Left lung (tissue), 10 donors: ENCODE measurements around the gene GFAP. TPM values are rescaled to one million over a fixed set of nuclear protein-coding genes. Genes with fewer than 3 reads are reported as not detected.
A peak's percentile ranks its signal among the peaks of the same experiment; 100 is the strongest.

Experiments
- ATAC-seq: fragments of 200-7000 bp; cut with Tn5 transposase; one replicate; pipeline ENCODE4 v1.9.1; 2020; ENCODE audit warnings: moderate library complexity
- DNase-seq, 4 donors: peaks; one replicate each; pipeline ENCODE4 v3.0.0-alpha.2; 2013 to 2020
- H3K27ac ChIP-seq, 2 donors: fragments of 200-600 bp; sonication (generic) in 1 of 2; one replicate each; pipeline versions ENCODE4 v1.5.0 to v1.8.0; 2020 to 2021
- H3K27me3 ChIP-seq, 2 donors: fragments of 200-600 bp; sonication (generic) in 1 of 2; one replicate each; pipeline versions ENCODE4 v1.5.0 to v1.8.0; 2020 to 2021
- H3K36me3 ChIP-seq, 2 donors: fragments of 200-600 bp; sonication (generic) in 1 of 2; one replicate each; pipeline versions ENCODE4 v1.5.0 to v1.8.0; 2020 to 2021
- H3K4me1 ChIP-seq, 2 donors: fragments of 200-600 bp; one replicate each; pipeline ENCODE4 v1.8.0; 2021
- H3K4me3 ChIP-seq, 2 donors: fragments of 200-600 bp; sonication (generic) in 1 of 2; one replicate each; pipeline versions ENCODE4 v1.5.0 to v1.8.0; 2020 to 2021; ENCODE audit warnings: mild to moderate bottlenecking in 1 of 2
- H3K9me3 ChIP-seq, 2 donors: fragments of 200-600 bp; sonication (generic) in 1 of 2; one replicate each; pipeline versions ENCODE4 v1.5.0 to v1.8.0; 2020 to 2021
- intact Hi-C, 2 donors: fragments of 100-400 bp; cut with DNase I; formaldehyde crosslinking; loops; one replicate each; pipeline versions ENCODE4 v1.11.2 to v1.14.2; 2022
- polyA plus RNA-seq, 6 donors: library from polyadenylated mRNA; unstranded; fragments of 120-200 nt; gene quantifications; one replicate each; pipeline ENCODE4 v1.2.1, GENCODE V29; 2013; ENCODE audit not compliant: insufficient read length in 6 of 6
- total RNA-seq, 2 donors: library from RNA; stranded (reverse); fragmentation: NEBNext Ultra II Directional; extraction: Animal tissue kit (Norgen Biotek cat#: 25700); gene quantifications; one replicate each; pipeline ENCODE4 v1.2.1, GENCODE V29; 2021
- TF ChIP-seq, protein P1 (sequence below), 2 donors: fragments of 200-600 bp; sonication (generic) in 1 of 2; IDR thresholded peaks; one replicate each; pipeline versions ENCODE4 v1.5.0 to v1.8.0; 2021; ENCODE audit warnings: antibody characterized with exemption in 2 of 2
- donor health status: DM: no; HTN: yes; CAD: no.
- donor health status: DM: no; HTN: no; CAD: no.

Gene GFAP
- total and polyA plus RNA-seq, 8 donors: 0.14 to 1.1 (median 0.45) TPM; not detected in 2

DNA sequence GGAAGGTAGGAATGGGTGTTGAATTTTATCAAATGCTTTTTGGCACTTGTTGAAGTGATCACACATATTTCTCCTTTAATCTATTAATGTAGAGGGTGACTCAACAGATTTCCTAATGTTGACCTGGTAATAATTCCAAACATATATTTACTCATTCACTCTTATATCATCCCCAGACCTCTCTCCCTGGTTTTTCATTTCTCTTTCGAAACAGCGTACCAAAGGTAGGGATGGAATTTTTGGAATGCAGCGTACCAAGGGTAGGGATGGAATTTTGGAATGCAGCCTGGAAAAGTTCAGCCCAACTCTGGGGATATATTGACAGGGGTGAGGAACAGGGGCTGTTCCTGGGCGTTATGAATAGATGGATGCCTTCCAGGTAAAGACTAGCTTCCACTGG, 25.0 kb upstream of the GFAP start:
- H3K9me3 ChIP-seq: no peaks in the 10 kb centered on the region
- no peak overlapping the region for H3K27ac ChIP-seq
- intact Hi-C loops: no loop called here
- H3K4me3 ChIP-seq: no peak overlapping the region
- no peaks in the 10 kb centered on the region for H3K4me1 ChIP-seq
- no peaks in the 10 kb centered on the region for H3K27me3 ChIP-seq
- peaks cover 0 to 11% of the 10 kb centered on the region in 2 donors for H3K36me3 ChIP-seq
- peak; percentile 73 for ATAC-seq
- no peak for DNase-seq
- TF ChIP-seq, protein P1, sequence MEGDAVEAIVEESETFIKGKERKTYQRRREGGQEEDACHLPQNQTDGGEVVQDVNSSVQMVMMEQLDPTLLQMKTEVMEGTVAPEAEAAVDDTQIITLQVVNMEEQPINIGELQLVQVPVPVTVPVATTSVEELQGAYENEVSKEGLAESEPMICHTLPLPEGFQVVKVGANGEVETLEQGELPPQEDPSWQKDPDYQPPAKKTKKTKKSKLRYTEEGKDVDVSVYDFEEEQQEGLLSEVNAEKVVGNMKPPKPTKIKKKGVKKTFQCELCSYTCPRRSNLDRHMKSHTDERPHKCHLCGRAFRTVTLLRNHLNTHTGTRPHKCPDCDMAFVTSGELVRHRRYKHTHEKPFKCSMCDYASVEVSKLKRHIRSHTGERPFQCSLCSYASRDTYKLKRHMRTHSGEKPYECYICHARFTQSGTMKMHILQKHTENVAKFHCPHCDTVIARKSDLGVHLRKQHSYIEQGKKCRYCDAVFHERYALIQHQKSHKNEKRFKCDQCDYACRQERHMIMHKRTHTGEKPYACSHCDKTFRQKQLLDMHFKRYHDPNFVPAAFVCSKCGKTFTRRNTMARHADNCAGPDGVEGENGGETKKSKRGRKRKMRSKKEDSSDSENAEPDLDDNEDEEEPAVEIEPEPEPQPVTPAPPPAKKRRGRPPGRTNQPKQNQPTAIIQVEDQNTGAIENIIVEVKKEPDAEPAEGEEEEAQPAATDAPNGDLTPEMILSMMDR (IDR thresholded peaks at IDR 0.05): no peak

DNA sequence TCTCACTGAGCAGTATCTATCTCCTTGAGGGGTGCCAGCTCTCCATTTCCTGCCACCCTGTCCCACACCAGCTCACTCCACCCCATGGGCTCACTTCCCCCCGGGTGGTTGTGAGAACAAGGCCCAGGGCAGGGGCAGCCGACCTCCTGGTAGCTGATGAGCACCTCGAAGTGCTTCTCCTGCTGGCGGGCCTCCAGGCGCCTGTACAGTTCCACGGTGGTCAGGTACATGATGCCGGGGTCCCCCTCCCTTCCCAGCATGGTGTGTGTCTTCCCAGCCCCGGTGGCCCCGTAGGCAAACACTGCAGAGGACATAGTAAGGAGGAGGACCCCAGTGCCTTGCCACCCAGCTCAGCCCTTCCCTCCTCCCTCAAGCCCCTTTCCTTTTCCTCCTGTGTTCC, 19.8 kb upstream of the GFAP start:
- H3K9me3 ChIP-seq: no peaks in the 10 kb centered on the region
- ATAC-seq (no peak), DNase-seq (no peak)
- no peaks in the 10 kb centered on the region for H3K4me1 ChIP-seq
- no peak overlapping the region for H3K27ac ChIP-seq
- TF ChIP-seq, protein P1 (IDR thresholded peaks at IDR 0.05): no peak
- no peaks in the 10 kb centered on the region for H3K27me3 ChIP-seq
- H3K4me3 ChIP-seq: no peak overlapping the region
- H3K36me3 ChIP-seq: peaks cover 0 to 37% of the 10 kb centered on the region in 2 donors
- intact Hi-C loops: no loop called here

DNA sequence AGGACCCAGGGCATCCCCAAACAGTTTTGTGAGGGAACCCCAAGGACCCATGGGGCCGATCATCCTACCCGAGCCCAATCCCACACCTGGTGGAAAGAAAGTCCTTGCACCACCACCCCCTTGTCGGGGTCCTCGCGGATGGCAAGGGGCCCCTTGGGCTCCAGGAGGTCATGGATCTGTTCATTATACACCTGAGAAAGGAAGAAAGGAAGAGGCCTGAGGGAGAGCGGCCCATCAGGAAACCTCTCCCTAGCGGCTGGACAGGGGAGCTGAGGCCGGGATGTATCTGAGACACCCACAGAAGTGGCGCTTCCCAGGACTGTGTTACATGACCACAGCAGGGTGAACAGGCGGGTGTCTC, 19.4 kb upstream of the GFAP start:
- intact Hi-C loops: no loop called here

DNA sequence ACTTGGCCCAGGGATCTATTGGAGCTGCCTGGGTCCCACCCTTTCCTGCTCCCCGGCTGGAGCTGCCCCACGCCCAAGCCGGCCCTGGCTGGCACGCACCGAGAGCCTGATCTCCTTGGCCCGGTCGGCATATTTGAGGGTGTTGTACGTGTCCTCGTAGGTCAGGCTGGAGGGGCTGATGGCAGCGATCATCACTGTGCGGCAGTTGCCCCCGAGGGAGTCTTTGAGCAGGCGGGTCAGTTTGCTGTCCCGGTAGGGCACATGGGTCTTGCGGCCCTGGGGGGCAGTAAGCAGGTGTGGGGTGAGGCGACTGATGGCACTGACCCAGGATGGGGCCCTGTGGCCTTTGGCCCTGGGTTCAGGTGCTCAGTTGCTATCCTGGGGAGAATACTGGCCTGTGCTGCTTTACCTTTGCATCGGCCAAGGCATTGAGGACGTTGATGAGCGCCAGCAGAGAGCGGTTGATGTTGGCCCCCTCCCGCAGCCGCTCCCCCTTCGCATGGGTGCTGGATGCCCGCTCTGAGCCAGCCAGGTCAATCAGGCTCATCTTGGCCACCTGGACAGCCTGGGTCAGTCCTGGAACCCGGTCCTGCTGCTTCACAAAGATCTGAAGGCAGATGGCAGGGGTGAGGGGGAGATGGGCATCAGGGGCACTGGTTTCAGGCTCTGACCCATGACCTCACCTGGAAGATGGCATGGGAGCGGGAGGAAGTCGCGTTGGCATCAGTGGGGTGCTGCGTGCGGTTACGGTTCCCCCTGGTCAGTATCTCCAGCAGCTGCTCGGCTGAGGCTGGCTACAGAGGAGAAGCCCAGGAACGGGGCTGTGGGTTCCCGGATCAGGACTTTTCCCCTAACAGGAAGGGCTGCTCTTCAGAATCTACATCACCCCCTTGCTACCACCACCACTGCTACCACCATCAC, 18.8 kb upstream of the GFAP start:
- DNase-seq: peak in 1 of 4 donors; percentile 11
- H3K27me3 ChIP-seq: no peaks in the 10 kb centered on the region
- H3K27ac ChIP-seq: no peak overlapping the region
- H3K9me3 ChIP-seq: no peaks in the 10 kb centered on the region
- ATAC-seq: no peak
- TF ChIP-seq, protein P1 (IDR thresholded peaks at IDR 0.05): no peak
- H3K4me3 ChIP-seq: no peak overlapping the region
- intact Hi-C loops: no loop called here
- H3K4me1 ChIP-seq: no peaks in the 10 kb centered on the region
- H3K36me3 ChIP-seq: peaks cover 0 to 38% of the 10 kb centered on the region in 2 donors

More for the DNA sequence above, 19.4 kb upstream of the GFAP start:
- no peaks in the 10 kb centered on the region for H3K9me3 ChIP-seq
- no peak overlapping the region for H3K27ac ChIP-seq
- no peak overlapping the region for H3K4me3 ChIP-seq
- TF ChIP-seq, protein P1 (IDR thresholded peaks at IDR 0.05): no peak
- ATAC-seq: no peak
- H3K36me3 ChIP-seq: peaks cover 0 to 37% of the 10 kb centered on the region in 2 donors
- H3K27me3 ChIP-seq: no peaks in the 10 kb centered on the region
- no peak for DNase-seq
- H3K4me1 ChIP-seq: no peaks in the 10 kb centered on the region

DNA sequence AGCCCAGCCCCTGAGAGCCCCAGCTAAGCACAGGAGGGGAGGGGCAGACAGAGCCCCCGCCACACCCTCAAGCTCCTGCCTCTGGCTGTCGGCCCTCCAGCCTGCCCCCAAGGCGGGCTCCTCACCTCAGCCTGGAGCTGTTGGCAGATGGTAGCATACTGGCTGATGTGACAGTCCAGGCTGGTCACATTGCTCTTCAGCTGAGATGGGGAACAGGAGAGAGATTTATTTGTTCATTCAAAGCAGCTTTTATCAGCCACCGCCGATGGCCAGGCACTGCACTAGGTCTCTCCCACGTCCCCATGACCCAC, 17.4 kb upstream of the GFAP start:
- TF ChIP-seq, protein P1 (IDR thresholded peaks at IDR 0.05): no peak
- Histone ChIP-seq H3K27ac (no peak overlapping the region), H3K36me3 (peaks cover 0 to 44% of the 10 kb centered on the region in 2 donors), H3K4me1 (no peaks in the 10 kb centered on the region), H3K27me3 (no peaks in the 10 kb centered on the region), H3K9me3 (no peaks in the 10 kb centered on the region), H3K4me3 (no peak overlapping the region)
- ATAC-seq: no peak
- no peak for DNase-seq
- intact Hi-C loops: no loop called here
